ENCODE measurements around the gene DGAT2. TPM values are rescaled to one million over a fixed set of nuclear protein-coding genes. Genes with fewer than 3 reads are reported as not detected.

DGAT2 gene
- polyA plus RNA-seq, 3 donors, result 3.9 to 4.6 (median 4.0) TPM

DNA sequence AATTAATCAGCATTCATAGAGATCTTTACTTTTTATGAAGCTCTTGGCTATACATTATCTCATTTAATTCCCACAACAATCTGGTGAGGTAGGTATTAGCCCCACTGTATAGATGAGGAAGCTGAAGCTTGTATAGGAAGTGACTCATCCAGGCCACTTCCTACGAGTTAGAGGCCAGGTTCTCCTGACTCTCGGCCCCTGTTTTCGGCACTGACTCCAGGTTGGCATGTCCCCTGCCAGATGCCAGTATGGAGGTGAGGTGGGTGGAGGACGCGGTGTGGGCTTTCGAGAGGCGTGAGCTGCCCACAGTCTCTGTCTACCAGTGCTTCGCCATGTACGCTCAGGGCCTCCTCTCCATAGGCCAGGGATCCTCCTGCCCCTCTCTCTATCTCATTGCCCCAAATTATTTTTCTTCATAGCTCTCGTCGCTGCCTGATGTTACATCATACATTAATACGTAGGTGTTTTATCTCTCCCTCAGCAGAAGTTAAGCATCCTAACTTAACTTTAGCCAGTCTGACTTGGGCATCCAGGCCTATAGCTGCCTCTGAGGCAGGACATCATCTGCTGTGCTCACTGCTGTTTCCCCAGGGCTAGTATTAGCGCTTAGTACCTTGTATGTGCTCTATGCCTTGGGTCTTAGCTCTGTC is 9.0 kb downstream of the DGAT2 start:
- no peak for DNase-seq (ENCODE audit: low read depth in 3 of 3, low spot score in 2 of 3)

DNA sequence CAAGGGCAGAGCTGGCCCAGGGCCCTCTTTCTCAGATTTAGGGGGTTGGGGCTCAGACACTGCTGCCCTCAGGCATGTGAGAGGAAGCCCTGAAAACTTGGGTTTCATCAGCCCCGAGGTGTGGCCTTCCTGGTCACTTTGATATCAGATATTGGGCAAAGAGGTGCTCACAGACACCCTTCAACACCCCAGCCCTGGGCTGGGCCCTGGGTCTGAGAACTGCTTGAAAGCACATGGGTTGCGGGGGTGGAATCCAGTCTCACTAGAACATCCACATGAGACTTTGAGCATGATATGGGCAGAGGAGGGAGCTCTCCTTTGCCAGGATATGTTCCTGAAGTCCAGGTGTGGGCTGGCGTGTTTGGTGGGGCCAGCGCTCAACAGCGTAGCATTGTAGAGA is 10.4 kb downstream of the DGAT2 start:
- DNase-seq (ENCODE audit: low read depth in 3 of 3, low spot score in 2 of 3), result no peak

DNA sequence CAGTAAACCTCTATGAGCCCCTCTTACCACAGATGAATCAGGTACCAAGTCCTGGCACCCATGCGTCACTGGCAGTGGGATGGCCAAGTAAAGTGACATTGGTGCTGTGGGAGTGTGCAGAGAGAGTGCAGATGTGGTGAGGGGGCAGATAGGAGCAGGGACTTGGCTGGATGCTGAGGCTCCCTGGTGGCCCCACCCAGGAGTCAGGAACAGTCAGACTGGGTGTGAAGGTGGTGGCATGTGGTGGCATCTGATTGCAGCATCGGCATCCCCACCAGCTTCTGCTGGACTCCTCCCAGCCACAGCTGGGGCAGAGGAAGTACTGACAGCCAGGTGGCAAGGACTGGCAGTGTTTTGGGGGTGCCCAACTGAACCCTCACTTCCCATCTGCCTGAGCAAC is 11.4 kb downstream of the DGAT2 start:
- no peak for DNase-seq (ENCODE audit: low read depth in 3 of 3, low spot score in 2 of 3)

DNA sequence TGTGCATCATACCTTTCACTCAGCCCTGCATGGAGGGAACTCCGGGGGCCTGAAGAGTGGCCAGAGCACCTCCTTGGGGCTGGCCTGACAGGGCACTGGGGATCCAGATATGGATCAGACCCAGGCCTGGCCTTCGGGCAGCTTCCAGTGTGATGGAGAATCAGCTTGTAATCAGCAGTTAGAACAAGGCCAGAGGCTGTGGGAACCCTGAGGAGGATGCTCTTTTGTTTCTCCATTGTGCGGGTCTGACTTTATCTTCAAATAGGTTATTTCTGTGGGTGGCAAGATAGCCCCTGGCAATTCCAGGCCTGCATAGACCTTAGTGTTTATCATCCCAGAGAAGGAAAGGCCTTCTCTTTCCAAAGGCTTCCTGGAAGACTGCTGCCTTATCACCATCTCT is 12.3 kb downstream of the DGAT2 start:
- no peak for DNase-seq (ENCODE audit: low read depth in 3 of 3, low spot score in 2 of 3)

DNA sequence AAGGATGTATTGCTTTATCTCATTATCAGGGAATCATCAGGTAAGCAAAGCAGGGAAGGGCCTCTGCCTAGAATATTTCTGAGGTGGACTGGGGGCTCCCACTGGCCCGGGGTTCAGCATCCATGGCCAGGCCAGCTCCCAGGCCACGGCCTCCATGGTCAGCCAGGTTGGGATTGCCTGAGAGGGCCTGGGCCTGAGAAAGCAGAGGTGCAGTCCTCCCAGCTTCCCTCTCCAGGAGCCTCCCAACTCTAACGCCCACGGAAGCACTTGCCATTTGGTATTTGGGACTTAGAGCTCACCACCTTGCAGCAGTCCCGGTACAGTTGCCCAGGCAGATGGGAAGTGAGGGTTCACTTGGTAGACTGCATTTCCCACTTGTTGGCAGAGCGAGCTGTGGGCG is 12.7 kb downstream of the DGAT2 start:
- DNase-seq (ENCODE audit: low read depth in 3 of 3, low spot score in 2 of 3), result no peak

DNA sequence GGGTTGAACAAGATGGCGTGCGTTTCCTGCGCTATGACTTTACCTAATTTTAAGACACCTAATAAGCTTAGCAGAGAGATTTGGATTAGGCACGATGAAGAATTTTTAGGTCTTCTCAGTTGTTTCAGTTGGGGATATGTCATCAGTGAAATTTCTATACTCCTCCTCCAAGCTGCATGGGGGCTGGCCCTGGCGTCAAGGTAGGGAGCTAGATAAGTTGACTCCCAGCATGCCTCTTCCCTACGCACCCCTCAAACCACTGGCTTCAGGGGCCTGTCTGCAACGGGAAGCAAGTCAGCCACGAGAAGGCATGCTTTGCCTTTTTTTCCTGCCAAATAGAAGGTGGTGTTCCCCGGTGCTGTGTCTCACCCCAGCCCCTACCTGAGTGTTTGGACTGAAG is 13.3 kb downstream of the DGAT2 start:
- DNase-seq (ENCODE audit: low read depth in 3 of 3, low spot score in 2 of 3), result no peak

DNA sequence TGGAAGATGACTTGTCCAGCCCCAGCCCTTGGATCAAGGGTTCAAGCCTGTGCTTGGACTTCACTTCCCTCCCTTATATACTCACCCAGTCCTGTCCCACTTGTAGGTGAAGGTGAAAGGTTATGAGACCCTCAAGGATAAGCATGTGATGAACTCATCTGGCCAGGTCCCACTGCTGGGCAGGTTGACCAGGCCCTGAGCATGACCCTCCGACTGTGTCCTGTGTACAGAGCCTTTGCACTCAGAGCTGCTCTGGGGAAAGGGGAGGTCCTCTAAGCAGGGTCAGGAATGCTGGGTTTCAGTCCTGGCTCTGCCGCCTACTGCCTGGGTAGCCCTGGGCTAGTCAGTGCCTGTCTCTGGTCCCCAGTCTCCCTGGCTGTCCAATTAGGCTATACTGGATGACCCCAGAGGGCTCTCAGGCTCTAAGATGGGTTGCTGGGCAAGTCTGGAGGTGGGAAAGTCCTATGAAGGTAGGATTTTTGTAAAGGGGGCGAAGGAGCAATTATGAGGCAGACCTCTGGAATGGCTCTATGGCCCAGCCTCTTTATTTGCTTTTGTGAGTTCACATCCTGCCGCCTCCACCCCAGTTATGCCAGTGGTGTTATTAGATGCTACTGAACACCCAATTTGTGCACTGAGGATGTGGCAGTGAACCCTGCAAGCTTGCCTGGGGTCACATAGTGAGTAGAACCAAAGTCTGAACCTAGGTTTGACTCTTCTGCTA is 14.1 kb downstream of the DGAT2 start:
- DNase-seq (ENCODE audit: low read depth in 3 of 3, low spot score in 2 of 3), result no peak

DNA sequence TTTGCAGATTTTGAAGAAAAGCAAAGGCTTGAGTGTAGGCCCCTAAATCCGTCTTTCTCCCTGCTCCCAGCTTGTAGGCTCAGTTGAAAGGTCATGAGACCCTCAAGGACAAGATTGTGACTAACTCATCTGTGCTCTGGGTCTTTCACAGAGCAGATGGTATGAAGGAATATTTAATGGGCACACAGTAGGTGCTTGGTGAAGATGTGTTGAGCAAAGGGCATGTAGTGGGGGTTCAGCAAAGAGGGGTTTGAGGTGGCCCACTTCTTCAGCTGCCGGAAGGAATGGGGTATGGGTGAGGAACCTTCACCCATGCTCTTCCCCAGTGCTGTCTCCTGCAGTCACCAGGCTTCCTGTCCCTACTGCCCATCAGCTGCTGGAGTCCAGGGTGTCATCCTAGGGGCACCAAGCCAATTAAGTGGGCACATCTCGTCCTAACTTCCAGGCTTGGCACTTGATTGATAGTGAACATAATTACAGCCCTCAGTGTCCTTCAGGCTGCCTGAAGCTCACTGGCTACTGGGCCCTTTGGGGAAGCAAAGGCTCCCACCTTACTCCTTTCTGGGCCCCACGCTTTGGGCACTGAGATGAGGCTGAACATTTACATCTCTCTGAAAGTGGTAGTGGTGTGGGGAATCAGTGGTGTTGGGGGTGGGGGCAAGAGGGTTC is 15.0 kb downstream of the DGAT2 start:
- DNase-seq (ENCODE audit: low read depth in 3 of 3, low spot score in 2 of 3), result no peak

DNA sequence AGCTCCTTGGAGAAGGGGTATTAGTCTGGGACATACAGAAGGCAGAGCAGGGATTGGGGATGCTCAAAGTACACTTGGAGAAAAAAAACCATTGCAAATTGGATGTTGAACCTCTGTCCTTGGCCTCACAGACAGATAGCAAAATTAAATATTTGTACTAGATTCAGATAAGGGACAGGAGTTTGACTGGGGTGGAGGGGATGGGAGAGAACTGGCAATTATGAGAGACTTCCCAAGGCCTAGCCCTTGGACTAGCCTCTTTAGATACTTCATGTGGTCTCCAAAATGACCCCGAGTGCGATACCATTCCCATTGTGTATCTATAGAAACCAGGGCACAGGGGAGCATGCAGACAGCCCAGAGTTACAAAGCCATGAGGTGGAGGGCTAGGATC is 15.5 kb downstream of the DGAT2 start:
- no peak for DNase-seq (ENCODE audit: low read depth in 3 of 3, low spot score in 2 of 3)

DNA sequence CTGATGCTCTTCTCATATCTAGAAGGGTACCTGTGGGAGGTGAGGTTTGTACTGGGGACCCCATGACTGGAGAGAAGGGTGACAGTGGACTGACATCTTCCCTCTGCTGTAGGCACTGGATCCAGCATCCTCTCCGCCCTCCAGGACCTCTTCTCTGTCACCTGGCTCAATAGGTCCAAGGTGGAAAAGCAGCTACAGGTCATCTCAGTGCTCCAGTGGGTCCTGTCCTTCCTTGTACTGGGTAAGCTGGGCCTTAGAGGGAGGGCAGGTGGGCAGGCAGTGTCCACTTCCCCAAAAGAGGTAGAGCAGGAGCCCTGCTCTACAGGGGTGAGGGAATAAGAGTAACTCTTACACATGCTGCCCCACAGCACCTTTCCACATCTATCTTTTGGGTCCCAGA is 15.9 kb downstream of the DGAT2 start:
- DNase-seq (ENCODE audit: low read depth in 3 of 3, low spot score in 2 of 3), result no peak

DNA sequence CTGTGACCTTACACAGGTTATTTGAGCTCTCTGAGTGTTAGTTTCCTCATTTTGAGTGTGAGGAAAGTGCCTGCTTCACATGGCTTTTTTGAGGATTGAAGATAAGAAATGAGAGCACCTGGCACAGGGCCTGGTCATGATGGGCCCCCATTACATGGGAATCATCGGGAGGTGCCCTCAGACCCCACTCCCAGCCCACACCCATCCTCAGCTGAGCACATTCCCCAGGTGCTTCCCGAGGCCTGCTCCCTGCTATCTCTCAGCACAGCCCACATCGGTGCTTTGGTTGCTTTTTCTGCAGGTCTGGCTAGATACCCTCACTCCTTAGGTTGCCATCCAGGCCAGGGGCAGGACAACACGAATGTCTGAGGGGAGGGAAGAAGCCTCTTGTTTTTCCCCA is 16.6 kb downstream of the DGAT2 start:
- DNase-seq (ENCODE audit: low read depth in 3 of 3, low spot score in 2 of 3), result no peak

DNA sequence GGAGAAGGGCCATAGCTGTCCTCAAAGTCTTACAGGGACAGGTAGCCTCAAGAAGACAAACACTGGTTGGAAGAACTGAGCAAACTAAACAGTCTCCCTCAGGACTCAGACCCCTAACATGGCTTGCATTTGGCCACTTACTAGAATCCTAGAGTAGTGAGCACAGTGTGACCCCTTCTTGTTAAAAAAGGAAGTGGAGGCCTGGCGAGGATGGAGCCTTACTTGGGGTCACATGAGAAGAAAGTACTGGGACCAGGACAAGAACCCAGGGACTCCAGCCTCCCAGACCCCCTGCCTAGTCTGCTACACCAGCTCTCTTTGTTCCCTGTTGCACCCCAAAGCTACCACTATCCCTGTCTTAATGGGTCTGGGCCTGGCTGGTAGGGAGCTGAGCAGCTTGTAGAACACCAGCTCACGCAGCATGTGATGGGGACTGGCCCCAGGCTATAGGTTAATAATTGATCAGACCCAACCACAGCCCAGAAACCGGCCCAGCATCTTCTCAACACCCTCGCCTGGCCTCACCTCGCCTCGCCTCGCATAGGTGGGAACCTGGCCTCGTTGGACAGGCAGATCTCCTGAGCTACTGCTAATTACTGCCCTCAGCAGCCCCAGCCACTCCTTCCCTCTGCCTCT is 17.6 kb downstream of the DGAT2 start:
- DNase-seq (ENCODE audit: low read depth in 3 of 3, low spot score in 2 of 3), result peak in 2 of 3 donors; percentile 36 to 39

DNA sequence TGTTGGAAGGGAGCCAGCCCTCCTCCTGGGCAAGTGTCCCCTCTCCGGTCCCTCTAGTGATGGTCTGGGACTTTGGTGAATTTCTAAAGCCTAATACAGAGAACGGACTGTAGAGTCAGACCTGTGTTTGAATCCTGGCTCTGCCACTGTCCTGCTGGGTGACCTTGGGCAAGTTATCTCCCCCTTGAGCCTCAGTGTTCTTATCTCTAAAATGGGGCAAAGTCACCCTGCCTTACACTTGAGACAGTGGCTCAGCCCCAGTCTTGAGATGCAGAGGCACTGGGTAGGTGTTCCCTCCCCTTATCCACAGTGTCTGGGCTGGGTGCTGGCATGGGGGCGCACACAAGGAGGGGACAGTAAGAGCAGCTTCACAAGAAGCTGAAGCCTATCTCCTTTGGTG is 20.9 kb downstream of the DGAT2 start:
- no peak for DNase-seq (ENCODE audit: low read depth in 3 of 3, low spot score in 2 of 3)

DNA sequence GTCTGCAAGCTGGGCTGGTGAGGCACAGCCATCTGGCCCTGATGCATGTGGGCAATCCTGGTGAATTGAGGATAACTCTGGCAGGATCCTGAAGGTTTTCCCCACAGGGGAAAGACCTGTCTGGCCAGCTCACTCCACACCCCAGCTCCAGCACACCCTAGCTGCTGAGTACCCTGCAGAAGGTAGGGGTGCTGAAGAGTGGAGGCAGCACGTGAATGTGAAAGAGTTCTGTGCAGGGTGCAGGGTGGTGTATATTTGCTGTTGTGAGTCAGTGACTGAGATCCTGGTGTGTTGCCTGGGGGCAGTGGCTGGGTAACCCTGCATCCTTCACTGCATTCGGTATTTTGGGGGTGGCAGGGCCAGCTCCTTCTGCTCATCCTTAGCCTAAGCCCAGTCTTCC is 22.4 kb downstream of the DGAT2 start:
- DNase-seq (ENCODE audit: low read depth in 3 of 3, low spot score in 2 of 3), result no peak

DNA sequence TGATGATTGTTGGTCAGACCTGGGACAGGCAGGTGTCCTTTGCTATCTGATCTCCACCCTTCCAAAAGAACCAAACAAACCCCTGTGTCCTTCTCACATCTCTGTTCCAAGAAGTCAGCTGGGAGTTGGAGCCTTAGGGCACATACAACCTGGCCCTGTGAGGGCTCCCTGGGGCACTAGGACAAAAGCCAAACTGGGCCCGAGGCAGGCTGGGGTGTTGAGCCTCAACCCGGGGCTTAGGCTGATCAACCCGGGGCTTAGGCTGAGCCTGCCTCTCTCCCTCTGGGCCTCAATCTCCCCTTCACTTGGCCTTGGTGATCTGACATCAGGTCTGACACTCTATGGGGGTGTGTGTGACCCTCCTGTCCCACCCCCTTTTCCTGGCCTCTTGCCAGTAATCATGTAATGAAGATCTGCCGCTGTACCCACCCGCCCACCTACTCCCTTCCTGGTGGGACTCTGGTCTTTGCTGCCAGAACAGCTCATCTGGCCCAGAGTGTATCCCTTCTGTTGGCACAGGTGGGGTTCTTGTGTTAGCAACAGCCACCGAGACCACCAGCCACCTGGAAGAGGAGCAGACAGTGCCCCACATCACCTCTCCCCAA is 23.7 kb downstream of the DGAT2 start:
- no peak for DNase-seq (ENCODE audit: low read depth in 3 of 3, low spot score in 2 of 3)

DNA sequence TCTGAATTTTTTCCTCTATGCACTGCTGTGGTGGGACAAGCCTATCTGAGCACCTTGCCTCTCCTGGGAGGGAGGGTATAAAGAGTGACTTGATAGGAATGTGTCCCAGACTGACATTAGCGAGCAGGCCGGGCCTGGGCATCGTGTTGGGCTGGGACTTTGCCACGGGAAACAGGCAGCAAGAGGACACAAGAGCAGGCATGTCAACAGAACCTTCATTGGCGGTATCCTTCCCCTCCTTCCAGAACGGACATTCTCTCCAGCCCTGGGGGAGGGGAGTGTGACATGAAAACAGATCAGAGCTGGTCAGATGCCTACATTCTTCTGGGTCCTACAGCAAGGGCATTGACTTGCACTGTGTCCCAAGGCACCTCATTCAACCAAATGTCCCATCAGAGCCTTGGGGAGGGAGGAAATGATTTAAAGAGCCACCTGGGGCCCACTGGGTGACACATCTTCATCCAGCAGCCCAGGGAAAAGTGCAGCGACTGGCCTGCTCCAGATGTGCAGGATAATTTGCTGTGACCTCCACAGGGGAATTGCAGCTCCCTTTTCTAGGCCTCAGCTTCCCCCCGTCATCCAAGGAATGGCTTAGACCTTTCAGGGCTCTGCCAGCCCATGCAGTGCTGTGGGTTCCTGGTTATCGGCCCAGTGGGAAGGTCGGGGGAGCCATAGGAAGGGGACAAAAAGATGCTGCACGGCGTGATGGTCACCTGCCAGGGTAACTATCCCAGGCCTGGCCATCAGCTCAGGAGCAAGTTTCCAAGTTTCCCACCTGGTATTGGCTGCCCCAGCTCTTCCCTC is 24.6 kb downstream of the DGAT2 start:
- no peak for DNase-seq (ENCODE audit: low read depth in 3 of 3, low spot score in 2 of 3)

DNA sequence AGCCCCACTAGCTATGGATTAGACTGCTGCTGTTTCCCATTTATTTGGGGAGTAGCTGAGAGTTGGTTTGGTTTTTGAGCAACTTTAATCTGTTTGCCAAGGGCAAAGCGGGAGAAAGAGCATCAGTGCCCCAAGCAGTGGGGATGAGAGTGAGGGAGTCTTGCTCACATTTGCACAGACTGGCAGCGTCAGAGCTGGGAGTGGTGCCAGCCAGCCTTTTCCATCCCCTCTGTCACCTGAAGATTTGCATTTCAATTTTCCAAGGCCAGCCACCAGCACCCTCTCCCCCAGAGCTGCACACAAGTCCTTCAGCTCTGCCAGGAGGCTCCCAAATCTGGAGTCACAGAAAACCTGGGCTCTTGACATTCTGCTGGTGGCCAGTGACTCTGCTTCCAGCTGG is 25.4 kb downstream of the DGAT2 start:
- DNase-seq (ENCODE audit: low read depth in 3 of 3, low spot score in 2 of 3), result no peak

DNA sequence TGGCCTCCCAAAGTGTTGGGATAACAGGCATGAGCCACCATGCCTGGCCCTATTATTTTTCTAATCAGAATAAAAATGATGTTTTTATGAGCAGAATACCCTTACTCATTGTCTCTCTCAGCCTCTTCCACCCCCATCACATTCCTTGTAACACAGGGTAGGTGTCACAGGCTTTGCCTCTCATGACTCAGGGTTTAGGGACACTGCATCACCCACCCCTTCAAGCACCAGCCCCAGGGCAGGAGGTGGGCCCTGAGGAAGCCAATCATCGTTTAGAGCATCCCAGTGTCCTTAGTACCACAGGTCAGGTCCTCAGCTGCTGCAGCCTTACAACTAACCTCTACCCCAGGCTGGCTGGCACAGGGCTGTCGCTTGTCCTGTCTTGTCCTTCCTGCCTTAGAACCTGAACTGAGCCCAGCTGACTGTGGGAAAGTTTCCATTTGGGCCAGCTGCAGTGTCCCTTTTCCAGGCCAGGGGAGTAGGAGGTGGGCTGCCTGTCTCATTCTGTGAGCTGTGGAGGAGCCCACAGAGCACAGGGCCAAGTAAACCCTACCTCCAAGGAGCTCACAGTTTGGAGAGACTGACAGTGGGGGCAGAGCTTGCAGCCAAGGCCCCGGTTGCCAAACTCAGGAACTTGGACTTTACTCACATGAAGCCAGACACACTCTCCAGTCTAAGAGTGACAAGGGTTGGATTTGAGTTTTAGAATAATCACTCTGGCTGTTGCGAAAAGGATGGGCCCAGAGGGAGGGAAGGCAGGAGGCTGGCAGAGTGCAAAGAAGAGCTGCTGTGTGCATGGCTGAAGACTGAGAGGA is 26.9 kb downstream of the DGAT2 start:
- no peak for DNase-seq (ENCODE audit: low read depth in 3 of 3, low spot score in 2 of 3)

DNA sequence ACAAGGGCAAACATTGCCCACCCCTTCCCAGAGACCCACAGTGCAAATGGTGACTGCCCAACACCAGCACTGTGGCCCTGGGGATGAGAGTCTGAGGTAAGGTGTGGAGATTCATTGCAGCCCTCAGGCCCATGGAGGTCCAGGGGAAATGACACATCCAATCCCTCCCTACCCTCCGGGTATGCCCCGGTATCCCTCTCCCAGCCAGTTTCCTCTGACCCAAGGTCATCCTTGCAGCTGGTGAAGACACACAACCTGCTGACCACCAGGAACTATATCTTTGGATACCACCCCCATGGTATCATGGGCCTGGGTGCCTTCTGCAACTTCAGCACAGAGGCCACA is 27.5 kb downstream of the DGAT2 start:
- DNase-seq (ENCODE audit: low read depth in 3 of 3, low spot score in 2 of 3), result no peak

DNA sequence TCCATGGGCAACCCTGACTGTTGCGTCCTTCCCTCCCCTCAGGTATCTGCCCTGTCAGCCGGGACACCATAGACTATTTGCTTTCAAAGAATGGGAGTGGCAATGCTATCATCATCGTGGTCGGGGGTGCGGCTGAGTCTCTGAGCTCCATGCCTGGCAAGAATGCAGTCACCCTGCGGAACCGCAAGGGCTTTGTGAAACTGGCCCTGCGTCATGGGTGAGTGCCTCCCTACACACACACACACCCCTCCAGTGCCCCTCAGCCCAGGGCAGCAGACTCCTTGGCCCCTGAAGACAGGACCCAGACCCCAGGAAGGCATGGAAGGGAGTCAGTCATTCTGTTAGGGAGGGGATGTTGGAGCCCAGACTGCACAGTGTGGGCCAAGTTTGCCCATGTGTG is 28.5 kb downstream of the DGAT2 start:
- DNase-seq (ENCODE audit: low read depth in 3 of 3, low spot score in 2 of 3), result no peak
